ENCODE data around the gene FBXW11. TPM values are rescaled to one million over a fixed set of nuclear protein-coding genes. Genes with fewer than 3 reads are reported as not detected.

Gene FBXW11
- total RNA-seq, 1 donor from 2014 or later: 52.7 TPM

- Mint-ChIP-seq H3K9me3 (no peaks in the 10 kb centered on the region), H3K36me3 (ENCODE audit: low read depth) (peaks cover 3% of the 10 kb centered on the region), H3K4me1 (no peaks in the 10 kb centered on the region), H3K27me3 (no peaks in the 10 kb centered on the region), H3K27ac (no peak overlapping the region), H3K4me3 (no peak overlapping the region)
- intact Hi-C loops (cut with micrococcal nuclease): no loop called here
- ChIA-PET POLR2A (no interaction called here), CTCF (no interaction called here)
- ATAC-seq (ENCODE audit: low read depth) (no peak), DNase-seq (no peak)
- TF ChIP-seq CTCF (IDR thresholded peaks at IDR 0.05): no peak
These were observed 167.3 kb downstream of the FBXW11 start for GRCh38 chr5:171839112-171839511.

- DNase-seq: no peak
- ATAC-seq (ENCODE audit: low read depth): no peak
- H3K4me1 Mint-ChIP-seq: no peaks in the 10 kb centered on the region
- H3K9me3 Mint-ChIP-seq: peaks cover 7% of the 10 kb centered on the region
- no peaks in the 10 kb centered on the region for H3K27me3 Mint-ChIP-seq
- no peak overlapping the region for H3K4me3 Mint-ChIP-seq
- TF ChIP-seq CTCF (IDR thresholded peaks at IDR 0.05): no peak
- CTCF ChIA-PET: no interaction called here
- intact Hi-C loops (cut with micrococcal nuclease): no loop called here
- no peak overlapping the region for H3K27ac Mint-ChIP-seq
- H3K36me3 Mint-ChIP-seq (ENCODE audit: low read depth): peaks cover under 1% of the 10 kb centered on the region
- POLR2A ChIA-PET: no interaction called here
These were observed 168.4 kb downstream of the FBXW11 start for GRCh38 chr5:171838066-171838465.

- ATAC-seq (ENCODE audit: low read depth): no peak
- H3K9me3 Mint-ChIP-seq: peaks cover 8% of the 10 kb centered on the region
- no peaks in the 10 kb centered on the region for H3K27me3 Mint-ChIP-seq
- TF ChIP-seq CTCF (IDR thresholded peaks at IDR 0.05): no peak
- no peak overlapping the region for H3K27ac Mint-ChIP-seq
- no peak overlapping the region for H3K4me3 Mint-ChIP-seq
- H3K36me3 Mint-ChIP-seq (ENCODE audit: low read depth): peaks cover 3% of the 10 kb centered on the region
- CTCF ChIA-PET: no interaction called here
- no peaks in the 10 kb centered on the region for H3K4me1 Mint-ChIP-seq
- POLR2A ChIA-PET: no interaction called here
- DNase-seq: no peak
- intact Hi-C loops (cut with micrococcal nuclease): no loop called here
These were observed 168.9 kb downstream of the FBXW11 start for GRCh38 chr5:171837522-171837921.

GRCh38 chr5:171835066-171835465 is 171.4 kb downstream of the FBXW11 start:
- ATAC-seq (ENCODE audit: low read depth) (no peak), DNase-seq (no peak)
- Mint-ChIP-seq H3K4me1 (no peaks in the 10 kb centered on the region), H3K4me3 (no peak overlapping the region), H3K36me3 (ENCODE audit: low read depth) (peaks cover 5% of the 10 kb centered on the region), H3K27ac (no peak overlapping the region), H3K27me3 (no peaks in the 10 kb centered on the region), H3K9me3 (peaks cover 22% of the 10 kb centered on the region)
- intact Hi-C loops (cut with micrococcal nuclease): no loop called here
- TF ChIP-seq CTCF (IDR thresholded peaks at IDR 0.05): no peak
- POLR2A ChIA-PET: no interaction called here
- CTCF ChIA-PET: no interaction called here

GRCh38 chr5:171834461-171834860 is 172.0 kb downstream of the FBXW11 start:
- no peak for ATAC-seq (ENCODE audit: low read depth)
- peaks cover 23% of the 10 kb centered on the region for H3K9me3 Mint-ChIP-seq
- no peak for DNase-seq
- peaks cover 5% of the 10 kb centered on the region for H3K36me3 Mint-ChIP-seq (ENCODE audit: low read depth)
- ChIA-PET CTCF (no interaction called here), POLR2A (no interaction called here)
- TF ChIP-seq CTCF (IDR thresholded peaks at IDR 0.05): no peak
- intact Hi-C loops (cut with micrococcal nuclease): no loop called here
- no peaks in the 10 kb centered on the region for H3K4me1 Mint-ChIP-seq
- H3K27ac Mint-ChIP-seq: no peak overlapping the region
- no peak overlapping the region for H3K4me3 Mint-ChIP-seq
- no peaks in the 10 kb centered on the region for H3K27me3 Mint-ChIP-seq
